ENCODE data around the gene LRPPRC.
"Not testable (repeated sequence)": the region's sequence is repeated elsewhere in the genome, so short reads cannot be mapped to it uniquely, and the experiment has no call there.

Gene LRPPRC

DNA sequence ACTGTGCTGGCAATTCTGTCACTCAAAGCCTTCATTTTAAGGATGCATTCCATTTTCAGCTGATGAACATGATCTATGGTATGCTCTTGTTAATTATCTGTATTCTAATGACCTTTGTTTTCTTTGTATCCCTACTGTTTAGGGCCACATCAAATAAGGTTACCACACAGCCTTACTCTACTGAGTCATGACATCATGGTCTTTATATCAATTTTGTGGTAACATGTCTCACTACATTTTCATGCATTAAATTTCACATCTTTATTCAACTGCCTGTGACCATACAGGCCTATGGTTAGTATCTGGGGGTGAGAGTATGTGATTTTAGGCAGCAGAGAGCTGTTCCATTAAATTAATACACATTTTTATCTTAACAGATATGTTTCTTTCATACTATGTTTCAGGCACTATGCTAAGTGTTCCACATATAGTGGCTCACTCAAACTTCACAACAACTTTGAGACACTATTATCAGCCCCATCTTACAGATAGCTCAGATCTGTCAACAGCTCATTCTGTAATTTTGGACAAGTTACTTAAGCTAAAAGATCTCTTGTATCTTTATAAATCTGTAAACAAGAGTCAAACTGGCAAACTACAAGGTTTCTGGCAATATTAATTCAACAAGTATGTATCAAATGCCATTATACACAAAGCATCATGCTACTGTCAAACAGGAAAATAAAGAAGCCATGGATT is 18.0 kb downstream of the LRPPRC start:
- DNase-seq, result no peak

GRCh38 chr2:43960921-43961320 is 34.9 kb downstream of the LRPPRC start:
- no peak for DNase-seq

DNA sequence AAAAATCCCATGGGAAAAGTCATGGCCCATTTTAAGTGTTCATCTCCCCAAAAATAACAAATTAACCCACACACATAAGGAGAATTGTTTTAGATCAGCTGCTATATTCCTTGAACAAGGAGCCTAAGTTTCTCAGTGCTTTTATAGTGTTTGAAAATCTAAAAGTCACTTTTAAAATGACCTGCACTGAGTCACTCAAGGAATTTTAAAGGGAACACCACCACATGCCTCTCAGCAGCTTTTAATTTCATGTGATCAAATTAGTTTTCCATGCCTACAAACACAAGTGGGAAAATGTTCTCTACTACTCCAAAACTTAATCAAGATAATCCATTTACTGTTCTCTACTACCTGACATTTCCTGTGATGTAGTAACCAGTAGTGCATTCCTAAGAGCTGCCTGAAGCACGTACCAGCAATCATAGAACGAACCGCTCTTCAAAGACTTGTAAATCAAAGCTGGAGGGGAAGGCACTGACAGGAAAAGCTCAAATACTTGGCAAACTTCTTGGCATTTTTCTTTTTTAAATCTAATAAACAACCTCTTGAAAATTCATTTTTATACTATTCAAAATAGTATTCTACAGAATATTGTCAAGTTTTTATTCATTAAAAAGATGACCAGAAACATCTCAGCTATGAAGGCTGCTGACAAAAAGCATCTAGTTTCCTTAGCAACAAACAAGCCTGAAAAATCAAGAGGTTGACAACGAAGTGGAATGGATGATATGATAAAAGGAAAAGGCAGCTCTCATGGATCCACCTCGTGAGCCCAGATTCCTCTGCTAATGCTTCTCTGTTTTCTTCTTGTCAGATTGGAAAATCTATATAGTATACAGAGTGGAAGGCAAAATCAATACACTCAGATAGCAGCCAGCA is 37.2 kb downstream of the LRPPRC start:
- no peak for DNase-seq

DNA sequence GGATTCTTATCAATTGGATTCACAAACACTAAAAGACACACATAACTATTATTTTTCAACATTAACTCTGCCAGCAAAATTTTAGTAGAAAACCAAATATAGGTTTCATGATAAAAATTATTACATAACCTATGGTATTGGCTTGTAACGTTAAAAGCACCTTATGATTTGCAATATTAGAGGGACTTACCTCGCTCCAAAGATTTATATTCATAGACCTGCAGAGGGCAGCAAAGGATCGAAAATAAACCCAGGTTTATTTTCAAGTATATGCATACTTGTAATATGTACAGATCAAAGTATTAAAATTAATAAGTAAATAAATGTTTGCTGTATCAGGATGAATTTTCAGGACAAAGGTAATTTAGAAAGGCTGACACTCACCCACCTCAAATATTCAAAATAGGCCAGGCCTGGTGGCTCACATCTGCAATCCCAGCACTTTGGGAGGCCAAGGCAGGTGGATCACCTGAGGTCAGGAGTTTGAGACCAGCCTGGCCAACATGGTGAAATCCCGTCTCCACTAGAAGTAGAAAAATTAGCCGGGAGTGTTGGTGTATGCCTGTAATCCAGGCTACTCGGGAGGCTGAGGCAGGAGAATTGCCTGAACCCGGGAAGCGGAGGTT is 45.3 kb downstream of the LRPPRC start:
- DNase-seq, result peak; percentile 37 to 47 (median 45)

GRCh38 chr2:43948370-43948769 is 47.4 kb downstream of the LRPPRC start:
- DNase-seq, result no peak

GRCh38 chr2:43946685-43947084 is 49.1 kb downstream of the LRPPRC start:
- DNase-seq, result no peak

DNA sequence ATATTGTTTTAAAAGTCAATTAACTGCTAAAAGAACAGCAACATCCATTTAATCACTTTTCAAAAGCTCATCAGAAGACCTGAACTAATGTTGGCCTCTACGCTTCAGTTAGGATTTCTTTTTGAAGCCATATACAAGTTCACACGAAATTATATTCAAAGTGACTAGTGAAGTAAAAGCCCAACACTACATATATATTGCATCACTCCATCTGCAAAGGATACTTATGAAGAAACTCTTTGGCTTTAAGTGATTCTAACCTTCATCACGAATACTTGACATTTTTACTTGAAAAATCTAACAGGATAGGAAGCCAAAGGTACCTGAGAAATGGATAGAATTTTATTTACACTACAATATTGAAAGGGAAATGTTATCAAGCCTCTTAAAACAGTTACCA is 50.4 kb downstream of the LRPPRC start:
- DNase-seq, result no peak

- DNase-seq, result no peak
These were observed 50.9 kb downstream of the LRPPRC start for GRCh38 chr2:43944915-43945314.

GRCh38 chr2:43943809-43944452 is 51.9 kb downstream of the LRPPRC start:
- DNase-seq, result no peak

GRCh38 chr2:43943323-43943722 is 52.5 kb downstream of the LRPPRC start:
- no peak for DNase-seq

- no peak for DNase-seq
These were observed 52.9 kb downstream of the LRPPRC start for GRCh38 chr2:43942881-43943280.

- no peak for DNase-seq
These were observed 53.8 kb downstream of the LRPPRC start for GRCh38 chr2:43941966-43942365.

GRCh38 chr2:43941359-43941758 is 54.4 kb downstream of the LRPPRC start:
- no peak for DNase-seq

- DNase-seq, result no peak
These were observed 56.0 kb downstream of the LRPPRC start for GRCh38 chr2:43939695-43940256.

DNA sequence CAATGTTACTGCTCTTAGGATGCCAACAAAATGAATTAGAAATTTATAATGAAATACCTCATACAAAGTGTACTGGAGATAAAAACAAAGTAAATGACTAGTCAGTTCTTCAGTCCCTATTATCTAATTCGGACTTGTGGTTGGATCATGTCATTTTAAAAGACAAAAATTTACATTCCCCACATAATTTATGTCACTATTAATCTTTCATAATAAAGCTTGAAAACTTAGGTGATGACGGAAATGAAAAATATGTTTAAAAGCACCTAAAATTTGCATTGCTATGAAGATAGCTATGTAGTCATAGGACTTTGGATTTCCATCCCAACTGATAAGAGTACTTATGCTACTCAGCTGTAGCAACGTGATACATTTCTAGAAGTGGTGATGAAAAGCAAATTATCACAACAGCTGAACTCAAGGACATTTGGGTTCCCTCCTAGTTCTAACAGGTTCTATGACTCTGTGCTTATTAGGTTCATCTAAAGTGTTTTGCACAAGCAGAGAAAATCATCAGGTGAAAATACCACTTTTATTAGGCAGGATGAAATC is 58.4 kb downstream of the LRPPRC start:
- no peak for DNase-seq

DNA sequence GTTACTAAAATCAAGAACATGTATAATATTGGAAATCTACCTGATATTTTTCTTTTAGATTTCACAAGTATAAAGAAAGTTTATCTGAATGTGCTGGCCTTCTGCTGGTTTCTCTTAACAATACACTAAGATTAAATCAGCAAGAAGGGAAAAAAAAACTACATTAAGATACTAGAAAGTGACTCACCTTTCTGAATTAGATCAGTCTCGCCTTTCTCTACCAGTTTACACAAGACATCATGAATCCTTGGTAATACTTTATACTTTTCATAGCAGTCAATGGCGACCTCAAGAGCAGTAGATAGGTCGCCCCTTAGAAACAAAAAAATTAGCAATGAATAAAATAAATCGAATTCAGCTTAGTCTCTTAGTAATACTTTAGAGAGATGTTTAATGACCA is 61.2 kb downstream of the LRPPRC start:
- no peak for DNase-seq

DNA sequence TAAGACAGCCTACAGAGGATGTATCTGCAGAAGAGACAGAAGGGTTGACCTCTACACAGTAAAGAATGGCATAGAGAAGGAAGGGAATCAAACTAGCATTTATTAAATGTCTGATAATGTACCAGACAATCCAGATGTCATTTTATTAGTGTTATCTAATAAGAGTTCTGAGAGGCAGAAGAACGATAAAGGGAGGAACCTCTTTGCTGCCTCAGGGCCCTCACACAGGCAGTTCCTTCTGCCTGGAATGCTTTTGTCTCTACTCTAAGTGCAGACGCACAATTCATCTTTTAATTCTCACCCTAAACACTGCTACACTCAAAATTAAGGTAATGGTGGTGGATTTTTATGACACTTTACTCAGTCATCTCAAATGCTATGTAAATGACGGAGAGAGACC is 64.5 kb downstream of the LRPPRC start:
- DNase-seq, result no peak

DNA sequence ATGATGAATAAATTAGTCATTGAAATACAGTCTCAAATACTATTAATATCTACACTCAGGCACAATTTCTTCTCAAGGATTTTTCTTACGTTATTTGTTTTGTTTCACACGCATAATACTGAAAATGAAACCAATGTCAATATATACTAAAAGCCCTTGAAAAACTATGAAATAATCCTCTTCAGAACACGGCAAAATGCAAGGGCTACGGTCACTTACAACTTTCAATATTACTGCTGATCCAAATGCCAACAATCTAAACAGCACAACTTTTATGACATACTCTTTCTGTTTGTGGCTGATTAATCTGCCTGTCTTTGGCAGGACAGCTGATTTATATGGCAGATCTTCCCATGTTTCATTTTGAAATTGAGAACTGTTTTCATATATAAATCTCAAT is 68.3 kb downstream of the LRPPRC start:
- no peak for DNase-seq

- DNase-seq, result no peak
These were observed 70.4 kb downstream of the LRPPRC start for GRCh38 chr2:43925431-43925830.

DNA sequence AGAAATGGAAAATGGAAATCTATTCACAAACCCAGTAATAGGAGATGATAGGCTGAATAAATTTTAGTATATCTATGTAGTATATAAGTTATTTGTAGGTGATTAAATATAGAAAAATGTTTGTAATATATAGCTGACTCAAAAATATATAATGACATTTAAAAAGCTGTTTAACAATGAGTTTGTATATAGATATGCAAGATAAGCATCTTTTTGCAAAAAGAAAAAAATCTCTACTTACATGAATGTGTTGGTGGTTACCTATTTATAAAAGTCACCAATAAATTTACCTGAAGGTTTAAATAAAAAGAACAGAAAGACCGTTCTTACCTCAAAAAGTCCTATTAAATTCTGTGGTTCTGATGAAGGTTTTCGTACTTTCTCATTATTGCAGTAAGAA is 71.3 kb downstream of the LRPPRC start:
- no peak for DNase-seq

GRCh38 chr2:43911136-43911790 is 84.5 kb downstream of the LRPPRC start:
- not testable (repeated sequence) for DNase-seq

- DNase-seq, result no peak
These were observed 89.2 kb downstream of the LRPPRC start for GRCh38 chr2:43906448-43907109.
